Measurements from ENCODE around the gene KCTD21.
"Not testable (repeated sequence)": the region's sequence is repeated elsewhere in the genome, so short reads cannot be mapped to it uniquely, and the experiment has no call there.

The KCTD21 gene

GRCh38 chr11:78226684-78227680 lies 38.6 kb upstream of the KCTD21 start:
- Histone ChIP-seq H3K4me3 (ENCODE audit: low read depth in 1 of 2, low read length in 2 of 2) (no peak overlapping the region), H3K27ac (ENCODE audit: low read depth, low read length) (no peak overlapping the region), H3K9me3 (ENCODE audit: control insufficient read depth in 1 of 2, low read length in 2 of 2) (no peaks in the 10 kb centered on the region), H3K4me1 (ENCODE audit: control insufficient read depth in 1 of 2, insufficient read depth in 2 of 2, low read length in 2 of 2) (peaks cover 8 to 19% of the 10 kb centered on the region in 2 donors), H3K36me3 (ENCODE audit: control insufficient read depth in 1 of 2, insufficient read depth in 2 of 2, low read length in 2 of 2) (peaks cover 20 to 33% of the 10 kb centered on the region in 2 donors), H3K9ac (ENCODE audit: low read depth in 1 of 2, low read length in 2 of 2) (no peak overlapping the region), H3K27me3 (ENCODE audit: control insufficient read depth in 1 of 2, insufficient read depth in 2 of 2, low read length in 2 of 2) (no peaks in the 10 kb centered on the region)

- H3K4me3 ChIP-seq (ENCODE audit: low read depth in 1 of 2, low read length in 2 of 2) = no peak overlapping the region
These were observed 36.5 kb upstream of the KCTD21 start for GRCh38 chr11:78224906-78225420.

GRCh38 chr11:78224506-78224905 lies 36.1 kb upstream of the KCTD21 start:
- no peak overlapping the region for H3K9ac ChIP-seq (ENCODE audit: low read depth in 1 of 2, low read length in 2 of 2)
- no peak overlapping the region for H3K27ac ChIP-seq (ENCODE audit: low read depth, low read length)
- peaks cover 0 to 5% of the 10 kb centered on the region in 2 donors for H3K4me1 ChIP-seq (ENCODE audit: control insufficient read depth in 1 of 2, insufficient read depth in 2 of 2, low read length in 2 of 2)
- no peaks in the 10 kb centered on the region for H3K9me3 ChIP-seq (ENCODE audit: control insufficient read depth in 1 of 2, low read length in 2 of 2)
- H3K36me3 ChIP-seq (ENCODE audit: control insufficient read depth in 1 of 2, insufficient read depth in 2 of 2, low read length in 2 of 2) = peaks cover 36 to 57% of the 10 kb centered on the region in 2 donors
- H3K27me3 ChIP-seq (ENCODE audit: control insufficient read depth in 1 of 2, insufficient read depth in 2 of 2, low read length in 2 of 2) = no peaks in the 10 kb centered on the region
- no peak overlapping the region for H3K4me3 ChIP-seq (ENCODE audit: low read depth in 1 of 2, low read length in 2 of 2)

More at GRCh38 chr11:78224906-78225420, 36.5 kb upstream of the KCTD21 start:
- Histone ChIP-seq H3K9ac (ENCODE audit: low read depth in 1 of 2, low read length in 2 of 2) (no peak overlapping the region), H3K36me3 (ENCODE audit: control insufficient read depth in 1 of 2, insufficient read depth in 2 of 2, low read length in 2 of 2) (peaks cover 36 to 53% of the 10 kb centered on the region in 2 donors), H3K27me3 (ENCODE audit: control insufficient read depth in 1 of 2, insufficient read depth in 2 of 2, low read length in 2 of 2) (no peaks in the 10 kb centered on the region), H3K27ac (ENCODE audit: low read depth, low read length) (no peak overlapping the region), H3K4me1 (ENCODE audit: control insufficient read depth in 1 of 2, insufficient read depth in 2 of 2, low read length in 2 of 2) (peaks cover 0 to 5% of the 10 kb centered on the region in 2 donors), H3K9me3 (ENCODE audit: control insufficient read depth in 1 of 2, low read length in 2 of 2) (no peaks in the 10 kb centered on the region)

GRCh38 chr11:78223320-78223954 lies 35.0 kb upstream of the KCTD21 start:
- H3K27me3 ChIP-seq (ENCODE audit: control insufficient read depth in 1 of 2, insufficient read depth in 2 of 2, low read length in 2 of 2) = no peaks in the 10 kb centered on the region
- peaks cover 46 to 68% of the 10 kb centered on the region in 2 donors for H3K36me3 ChIP-seq (ENCODE audit: control insufficient read depth in 1 of 2, insufficient read depth in 2 of 2, low read length in 2 of 2)
- no peak overlapping the region for H3K4me3 ChIP-seq (ENCODE audit: low read depth in 1 of 2, low read length in 2 of 2)
- peaks cover 0 to 5% of the 10 kb centered on the region in 2 donors for H3K4me1 ChIP-seq (ENCODE audit: control insufficient read depth in 1 of 2, insufficient read depth in 2 of 2, low read length in 2 of 2)
- no peak overlapping the region for H3K9ac ChIP-seq (ENCODE audit: low read depth in 1 of 2, low read length in 2 of 2)
- H3K9me3 ChIP-seq (ENCODE audit: control insufficient read depth in 1 of 2, low read length in 2 of 2) = no peaks in the 10 kb centered on the region
- no peak overlapping the region for H3K27ac ChIP-seq (ENCODE audit: low read depth, low read length)

GRCh38 chr11:78222726-78223125 lies 34.3 kb upstream of the KCTD21 start:
- not testable (repeated sequence) for H3K27me3 ChIP-seq (ENCODE audit: control insufficient read depth in 1 of 2, insufficient read depth in 2 of 2, low read length in 2 of 2); H3K9me3 ChIP-seq (ENCODE audit: control insufficient read depth in 1 of 2, low read length in 2 of 2); H3K9ac ChIP-seq (ENCODE audit: low read depth in 1 of 2, low read length in 2 of 2); H3K27ac ChIP-seq (ENCODE audit: low read depth, low read length); H3K4me3 ChIP-seq (ENCODE audit: low read depth in 1 of 2, low read length in 2 of 2); H3K4me1 ChIP-seq (ENCODE audit: control insufficient read depth in 1 of 2, insufficient read depth in 2 of 2, low read length in 2 of 2)
- peaks cover 48 to 75% of the 10 kb centered on the region in 2 donors for H3K36me3 ChIP-seq (ENCODE audit: control insufficient read depth in 1 of 2, insufficient read depth in 2 of 2, low read length in 2 of 2)

GRCh38 chr11:78221396-78222315 lies 33.2 kb upstream of the KCTD21 start:
- H3K36me3 ChIP-seq (ENCODE audit: control insufficient read depth in 1 of 2, insufficient read depth in 2 of 2, low read length in 2 of 2) = peaks cover 51 to 85% of the 10 kb centered on the region in 2 donors
- H3K4me1 ChIP-seq (ENCODE audit: control insufficient read depth in 1 of 2, insufficient read depth in 2 of 2, low read length in 2 of 2) = no peaks in the 10 kb centered on the region
- no peak overlapping the region for H3K4me3 ChIP-seq (ENCODE audit: low read depth in 1 of 2, low read length in 2 of 2)
- no peaks in the 10 kb centered on the region for H3K9me3 ChIP-seq (ENCODE audit: control insufficient read depth in 1 of 2, low read length in 2 of 2)
- H3K9ac ChIP-seq (ENCODE audit: low read depth in 1 of 2, low read length in 2 of 2) = no peak overlapping the region
- H3K27ac ChIP-seq (ENCODE audit: low read depth, low read length) = no peak overlapping the region
- no peaks in the 10 kb centered on the region for H3K27me3 ChIP-seq (ENCODE audit: control insufficient read depth in 1 of 2, insufficient read depth in 2 of 2, low read length in 2 of 2)

GRCh38 chr11:78220218-78221157 lies 32.1 kb upstream of the KCTD21 start:
- no peaks in the 10 kb centered on the region for H3K9me3 ChIP-seq (ENCODE audit: control insufficient read depth in 1 of 2, low read length in 2 of 2)
- no peak overlapping the region for H3K4me3 ChIP-seq (ENCODE audit: low read depth in 1 of 2, low read length in 2 of 2)
- no peak overlapping the region for H3K27ac ChIP-seq (ENCODE audit: low read depth, low read length)
- H3K27me3 ChIP-seq (ENCODE audit: control insufficient read depth in 1 of 2, insufficient read depth in 2 of 2, low read length in 2 of 2) = no peaks in the 10 kb centered on the region
- no peak overlapping the region for H3K9ac ChIP-seq (ENCODE audit: low read depth in 1 of 2, low read length in 2 of 2)
- peaks cover 57 to 87% of the 10 kb centered on the region in 2 donors for H3K36me3 ChIP-seq (ENCODE audit: control insufficient read depth in 1 of 2, insufficient read depth in 2 of 2, low read length in 2 of 2)
- no peaks in the 10 kb centered on the region for H3K4me1 ChIP-seq (ENCODE audit: control insufficient read depth in 1 of 2, insufficient read depth in 2 of 2, low read length in 2 of 2)

- no peak overlapping the region for H3K4me3 ChIP-seq (ENCODE audit: low read depth in 1 of 2, low read length in 2 of 2)
- no peaks in the 10 kb centered on the region for H3K9me3 ChIP-seq (ENCODE audit: control insufficient read depth in 1 of 2, low read length in 2 of 2)
- H3K4me1 ChIP-seq (ENCODE audit: control insufficient read depth in 1 of 2, insufficient read depth in 2 of 2, low read length in 2 of 2) = no peaks in the 10 kb centered on the region
- no peak overlapping the region for H3K27ac ChIP-seq (ENCODE audit: low read depth, low read length)
- H3K27me3 ChIP-seq (ENCODE audit: control insufficient read depth in 1 of 2, insufficient read depth in 2 of 2, low read length in 2 of 2) = no peaks in the 10 kb centered on the region
- no peak overlapping the region for H3K9ac ChIP-seq (ENCODE audit: low read depth in 1 of 2, low read length in 2 of 2)
- H3K36me3 ChIP-seq (ENCODE audit: control insufficient read depth in 1 of 2, insufficient read depth in 2 of 2, low read length in 2 of 2) = peaks cover 54 to 86% of the 10 kb centered on the region in 2 donors
These were observed 31.2 kb upstream of the KCTD21 start for GRCh38 chr11:78219493-78220217.
